ENCODE measurements around the gene PMM2.

PMM2 gene

GRCh38 chr16:8885674-8886592 lies 88.3 kb downstream of the PMM2 start:
- H3K36me3 ChIP-seq, result peaks cover 27% of the 10 kb centered on the region
- TF ChIP-seq, protein P1, sequence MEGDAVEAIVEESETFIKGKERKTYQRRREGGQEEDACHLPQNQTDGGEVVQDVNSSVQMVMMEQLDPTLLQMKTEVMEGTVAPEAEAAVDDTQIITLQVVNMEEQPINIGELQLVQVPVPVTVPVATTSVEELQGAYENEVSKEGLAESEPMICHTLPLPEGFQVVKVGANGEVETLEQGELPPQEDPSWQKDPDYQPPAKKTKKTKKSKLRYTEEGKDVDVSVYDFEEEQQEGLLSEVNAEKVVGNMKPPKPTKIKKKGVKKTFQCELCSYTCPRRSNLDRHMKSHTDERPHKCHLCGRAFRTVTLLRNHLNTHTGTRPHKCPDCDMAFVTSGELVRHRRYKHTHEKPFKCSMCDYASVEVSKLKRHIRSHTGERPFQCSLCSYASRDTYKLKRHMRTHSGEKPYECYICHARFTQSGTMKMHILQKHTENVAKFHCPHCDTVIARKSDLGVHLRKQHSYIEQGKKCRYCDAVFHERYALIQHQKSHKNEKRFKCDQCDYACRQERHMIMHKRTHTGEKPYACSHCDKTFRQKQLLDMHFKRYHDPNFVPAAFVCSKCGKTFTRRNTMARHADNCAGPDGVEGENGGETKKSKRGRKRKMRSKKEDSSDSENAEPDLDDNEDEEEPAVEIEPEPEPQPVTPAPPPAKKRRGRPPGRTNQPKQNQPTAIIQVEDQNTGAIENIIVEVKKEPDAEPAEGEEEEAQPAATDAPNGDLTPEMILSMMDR (IDR thresholded peaks at IDR 0.05; ENCODE audit: low read depth, low read length), result peak; percentile 15; the same call in 1 of the 2 replicates
- DNase-seq, result peak; percentile 74
- no peaks in the 10 kb centered on the region for H3K9me3 ChIP-seq
- H3K4me1 ChIP-seq, result peaks cover 21% of the 10 kb centered on the region
- no peaks in the 10 kb centered on the region for H3K27me3 ChIP-seq
- no peak overlapping the region for H3K4me3 ChIP-seq (ENCODE audit: low read depth, low read length)

GRCh38 chr16:8886593-8887430 lies 89.2 kb downstream of the PMM2 start:
- H3K9me3 ChIP-seq, result no peaks in the 10 kb centered on the region
- peaks cover 21% of the 10 kb centered on the region for H3K4me1 ChIP-seq
- DNase-seq, result no peak
- no peak overlapping the region for H3K4me3 ChIP-seq (ENCODE audit: low read depth, low read length)
- H3K27me3 ChIP-seq, result no peaks in the 10 kb centered on the region
- TF ChIP-seq, protein P1 (IDR thresholded peaks at IDR 0.05; ENCODE audit: low read depth, low read length), result no peak
- H3K36me3 ChIP-seq, result peaks cover 36% of the 10 kb centered on the region

- no peak for DNase-seq
- TF ChIP-seq, protein P1 (IDR thresholded peaks at IDR 0.05; ENCODE audit: low read depth, low read length), result no peak
- H3K27me3 ChIP-seq, result no peaks in the 10 kb centered on the region
- H3K4me3 ChIP-seq (ENCODE audit: low read depth, low read length), result no peak overlapping the region
- H3K9me3 ChIP-seq, result no peaks in the 10 kb centered on the region
- H3K4me1 ChIP-seq, result peaks cover 21% of the 10 kb centered on the region
- H3K36me3 ChIP-seq, result peaks cover 41% of the 10 kb centered on the region
Observed at GRCh38 chr16:8887431-8887765, 89.8 kb downstream of the PMM2 start.

DNA sequence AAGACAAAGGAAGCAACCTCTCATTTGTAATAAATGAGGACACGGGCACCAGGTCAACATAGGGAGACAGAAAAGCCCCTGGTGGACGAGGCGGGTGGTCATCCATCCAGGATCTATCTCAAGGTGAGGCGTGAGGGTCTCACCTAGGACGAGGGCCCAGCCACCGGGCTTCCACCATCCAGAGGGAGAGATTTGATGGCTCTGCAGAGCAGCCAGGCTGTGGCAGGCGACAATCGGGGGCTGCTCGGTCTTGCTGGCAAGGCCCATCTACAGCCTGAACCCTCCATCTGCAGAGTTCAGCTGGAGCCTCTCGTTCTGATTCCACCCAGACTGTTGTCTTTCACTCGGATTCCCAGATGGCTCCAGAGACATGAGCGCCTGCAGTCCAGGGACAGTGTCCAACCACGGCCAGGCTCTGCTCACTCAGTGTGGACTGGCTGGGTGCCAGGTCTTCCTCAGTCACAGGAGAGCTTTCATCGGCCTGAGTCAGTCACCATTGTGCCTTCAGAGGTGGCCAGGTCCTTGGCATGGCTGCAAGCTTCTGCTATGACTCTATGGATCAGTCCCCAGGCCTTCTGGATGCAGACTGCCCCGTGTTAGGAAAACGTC lies 90.4 kb downstream of the PMM2 start:
- H3K4me1 ChIP-seq, result peaks cover 22% of the 10 kb centered on the region
- H3K9me3 ChIP-seq, result no peaks in the 10 kb centered on the region
- peak; percentile 94 for DNase-seq
- no peaks in the 10 kb centered on the region for H3K27me3 ChIP-seq
- H3K36me3 ChIP-seq, result peaks cover 41% of the 10 kb centered on the region
- TF ChIP-seq, protein P1 (IDR thresholded peaks at IDR 0.05; ENCODE audit: low read depth, low read length), result no peak
- H3K4me3 ChIP-seq (ENCODE audit: low read depth, low read length), result no peak overlapping the region

- TF ChIP-seq, protein P1 (IDR thresholded peaks at IDR 0.05; ENCODE audit: low read depth, low read length), result no peak
- H3K4me1 ChIP-seq, result peaks cover 34% of the 10 kb centered on the region
Observed at GRCh38 chr16:8888951-8889892, 91.6 kb downstream of the PMM2 start.

More at GRCh38 chr16:8888951-8889892, 91.6 kb downstream of the PMM2 start:
- Histone ChIP-seq H3K4me3 (ENCODE audit: low read depth, low read length) (no peak overlapping the region), H3K27me3 (no peaks in the 10 kb centered on the region), H3K9me3 (no peaks in the 10 kb centered on the region), H3K36me3 (peaks cover 52% of the 10 kb centered on the region)
- no peak for DNase-seq

Data from BE2C (cell line).